C4-2B (cell line): Measurements from ENCODE around the gene ZNF385B.

Experiments
- CTCF ChIP-seq: fragments of 450-650 bp; conservative IDR thresholded peaks from 2 replicates; pipeline ENCODE4 v1.5.1; 2017; ENCODE audit warnings: mild to moderate bottlenecking
- ZFX ChIP-seq: fragments of 450-650 bp; IDR thresholded peaks from 2 replicates; pipeline ENCODE4 v1.6.1; 2017

DNA sequence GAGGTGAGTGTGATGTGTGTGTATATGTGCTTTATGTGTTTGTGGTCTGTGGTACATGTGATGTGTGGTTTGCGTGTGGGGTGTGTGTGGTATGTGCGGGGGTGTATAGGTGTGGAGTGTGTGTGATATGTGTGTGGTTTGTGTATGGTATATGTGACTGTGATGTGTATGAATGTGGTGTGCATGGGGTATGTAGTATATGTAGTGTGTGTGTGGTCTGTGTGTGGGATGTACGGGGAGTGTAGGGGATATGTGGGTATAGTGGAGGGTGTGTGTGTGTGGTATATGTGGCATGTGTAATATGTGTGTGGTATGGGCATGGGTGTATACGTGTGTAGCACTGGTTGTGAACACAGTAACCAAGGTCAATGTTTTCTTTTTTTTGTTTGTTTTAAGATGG, 87.4 kb downstream of the ZNF385B start:
- TF ChIP-seq CTCF (no peak), ZFX (no peak)
